Endothelial cell of umbilical vein (primary cell): ENCODE measurements around the gene ENG.

Experiments
- CTCF ChIP-seq, 2 donors: IDR thresholded peaks; 1 replicate in 1 of 2; 2 replicates in 1 of 2; pipeline ENCODE4 v1.5.1; 2011; ENCODE audit warnings: low read length in 2 of 2, mild to moderate bottlenecking in 2 of 2, moderate library complexity in 2 of 2, control low read depth in 1 of 2, inconsistent platforms in 1 of 2, low read depth in 1 of 2; ENCODE audit not compliant: insufficient read depth in 1 of 2; ENCODE audit errors: extremely low read depth in 1 of 2
- POLR2A ChIP-seq: IDR thresholded peaks from 2 replicates; pipeline ENCODE4 v1.6.1; 2012; ENCODE audit warnings: low read depth, mild to moderate bottlenecking, control low read depth, low read length

- no peak for TF ChIP-seq POLR2A
- no peak for TF ChIP-seq CTCF (IDR thresholded peaks at IDR 0.05; ENCODE audit: extremely low read depth in 1 of 2, insufficient read depth in 1 of 2, low read depth in 1 of 2, low read length in 2 of 2)
These were observed 22.5 kb upstream of the ENG start for GRCh38 chr9:127876764-127877562.
